Stimulated activated CD8-positive, alpha-beta memory T cell treated with anti-CD3 and anti-CD28 coated beads, Interleukin-2, amount 100 ng/mL, for 1 hour (primary cell): ENCODE measurements around the gene NPVF.
A peak's percentile ranks its signal among the peaks of the same experiment; 100 is the strongest.

Experiments used
- DNase-seq, 2 donors: peaks; one replicate each; pipeline ENCODE4 v3.0.0-alpha.2; 2020; ENCODE audit warnings: low read depth in 2 of 2

The NPVF gene

DNA sequence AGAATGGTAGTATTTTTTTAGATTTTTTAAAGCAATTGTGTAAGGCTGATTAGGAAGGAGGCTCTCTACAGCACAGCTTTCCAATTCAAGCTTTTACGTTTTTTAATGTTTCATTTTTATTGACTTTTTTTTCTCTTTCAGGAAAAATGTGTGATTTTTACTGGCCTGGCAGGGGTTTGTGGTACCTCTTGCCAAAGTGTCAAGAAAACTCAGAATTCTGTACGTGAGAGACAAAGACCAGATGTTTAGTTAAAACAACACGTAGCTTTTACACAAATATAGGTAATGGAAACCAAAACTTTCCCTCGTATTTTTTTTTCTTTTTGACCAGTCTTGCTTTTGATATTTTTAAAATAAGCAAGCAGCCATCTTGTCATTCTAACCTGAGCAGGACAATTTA is 6.0 kb upstream of the NPVF start:
- DNase-seq, result no peak

DNA sequence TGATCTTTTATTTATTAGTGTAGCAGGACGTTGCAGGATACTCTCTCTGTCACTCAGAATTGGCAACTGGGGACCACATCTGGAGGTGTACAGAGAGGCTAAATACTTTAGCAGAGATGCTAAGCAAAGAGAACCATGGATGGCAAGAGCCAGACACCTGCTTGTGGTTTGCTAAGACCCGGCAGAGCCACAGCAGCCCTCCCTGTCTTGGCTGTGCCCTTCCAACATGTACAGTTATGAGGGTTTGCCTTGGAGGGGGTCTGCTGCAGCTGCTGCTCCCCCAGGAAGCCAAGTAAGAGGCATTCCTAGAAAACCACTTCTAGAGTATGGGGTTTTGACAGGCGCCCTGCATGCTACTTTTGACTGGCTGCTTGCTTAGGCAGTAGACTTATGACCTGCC is 5.1 kb downstream of the NPVF start:
- no peak for DNase-seq

DNA sequence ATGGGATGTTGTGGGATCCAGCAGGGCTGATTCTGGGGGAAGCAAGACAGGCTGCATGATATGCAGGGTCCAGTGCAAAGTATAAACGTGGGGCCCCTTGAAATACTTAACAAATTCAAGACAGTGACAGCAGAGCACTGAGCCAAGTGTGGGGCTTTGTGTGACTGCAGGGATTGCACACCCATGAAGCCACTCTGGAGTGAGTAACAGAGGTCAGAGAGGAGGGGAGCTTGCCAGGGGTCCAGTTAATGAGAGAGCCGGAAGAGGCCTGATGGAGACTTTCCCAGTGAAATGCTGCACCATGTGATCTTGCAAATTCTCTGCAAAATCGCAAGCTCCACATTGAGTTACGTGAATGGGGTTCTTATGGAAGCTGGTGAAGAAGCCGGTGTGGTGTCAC is 5.6 kb downstream of the NPVF start:
- DNase-seq, result no peak

DNA sequence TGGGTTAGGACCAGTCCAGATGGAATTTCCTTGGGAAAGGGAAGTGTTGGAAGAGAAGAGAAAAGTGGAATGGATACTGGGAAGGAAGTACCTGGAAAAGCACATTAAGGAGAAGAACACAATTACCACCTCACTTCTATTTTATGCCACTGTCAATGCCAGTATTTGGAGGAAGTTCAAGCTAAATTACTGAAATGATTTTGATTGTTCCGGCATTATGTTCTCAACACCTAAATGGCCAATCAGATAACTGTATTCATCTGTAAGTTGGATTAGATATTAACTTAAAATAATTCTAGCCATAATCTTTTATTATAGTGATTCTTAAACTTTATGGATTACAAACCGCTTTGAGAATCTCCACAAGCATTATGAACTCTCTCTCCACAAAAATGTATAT is 7.3 kb downstream of the NPVF start:
- no peak for DNase-seq

DNA sequence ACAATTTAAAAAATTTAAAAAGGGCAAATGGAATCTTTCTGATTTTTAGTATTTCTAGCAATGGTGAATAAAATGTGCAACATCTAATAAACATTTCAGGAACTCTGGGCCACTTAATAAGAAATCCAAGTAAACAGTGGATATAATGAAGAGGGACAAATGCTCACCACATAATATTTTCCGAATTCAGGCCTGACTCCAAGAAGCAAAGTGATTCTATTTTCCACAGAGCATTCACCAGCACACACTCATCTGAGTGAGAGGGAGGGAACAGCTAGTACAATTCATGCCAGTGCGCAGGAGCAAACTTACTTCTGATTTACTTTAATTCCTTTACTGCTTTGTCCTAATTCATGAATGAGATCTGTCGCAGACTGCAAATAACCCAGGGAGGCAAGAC is 10.1 kb downstream of the NPVF start:
- no peak for DNase-seq

DNA sequence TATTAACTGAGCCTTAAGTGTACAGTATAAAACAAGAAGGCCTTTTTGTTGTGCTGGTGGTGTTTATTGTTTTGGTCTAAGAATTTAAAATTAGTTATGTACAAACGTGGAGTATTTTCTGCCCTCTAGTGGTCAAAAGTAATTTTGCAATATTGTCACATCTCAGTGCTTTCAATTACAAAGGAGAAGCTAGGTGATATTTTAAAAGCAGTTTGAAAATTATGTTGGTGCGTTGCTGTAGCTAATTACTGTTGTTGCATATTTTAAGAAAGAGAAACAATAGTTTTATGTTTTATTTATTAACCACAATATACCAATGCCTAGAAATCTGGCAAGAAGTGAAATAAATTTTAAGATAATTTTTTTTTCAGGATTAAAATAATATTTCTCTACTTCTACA is 11.4 kb downstream of the NPVF start:
- no peak for DNase-seq

DNA sequence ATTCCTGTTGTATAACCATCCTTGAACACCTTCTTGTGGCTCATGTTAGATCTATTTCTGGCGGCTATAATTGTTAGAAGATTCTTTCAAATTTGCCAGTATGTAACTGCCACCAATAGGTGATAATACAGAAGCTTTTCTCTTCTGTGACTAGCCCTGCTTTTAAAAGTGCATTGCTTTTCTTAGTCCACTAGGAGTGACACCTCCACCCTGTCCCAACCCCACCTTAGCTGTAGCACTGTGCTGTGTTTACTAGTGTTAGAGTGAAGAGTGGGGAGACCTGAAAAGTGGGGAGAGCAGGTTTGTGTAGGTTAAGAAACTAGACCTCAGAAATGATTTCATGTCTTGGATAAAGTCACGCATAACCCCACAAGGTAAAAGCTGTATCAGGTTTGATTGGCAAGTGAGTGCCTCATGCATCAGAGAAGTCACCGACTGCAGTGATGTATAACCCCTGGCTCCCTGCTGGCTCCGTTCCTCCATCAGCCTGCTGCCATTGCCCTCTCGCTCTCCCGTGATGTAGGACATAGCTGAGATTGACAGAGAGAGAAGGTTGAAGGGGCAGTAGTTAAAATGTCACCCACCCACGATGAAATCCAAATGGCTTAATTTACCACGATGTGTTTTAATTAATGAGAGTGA is 12.5 kb downstream of the NPVF start:
- no peak for DNase-seq

DNA sequence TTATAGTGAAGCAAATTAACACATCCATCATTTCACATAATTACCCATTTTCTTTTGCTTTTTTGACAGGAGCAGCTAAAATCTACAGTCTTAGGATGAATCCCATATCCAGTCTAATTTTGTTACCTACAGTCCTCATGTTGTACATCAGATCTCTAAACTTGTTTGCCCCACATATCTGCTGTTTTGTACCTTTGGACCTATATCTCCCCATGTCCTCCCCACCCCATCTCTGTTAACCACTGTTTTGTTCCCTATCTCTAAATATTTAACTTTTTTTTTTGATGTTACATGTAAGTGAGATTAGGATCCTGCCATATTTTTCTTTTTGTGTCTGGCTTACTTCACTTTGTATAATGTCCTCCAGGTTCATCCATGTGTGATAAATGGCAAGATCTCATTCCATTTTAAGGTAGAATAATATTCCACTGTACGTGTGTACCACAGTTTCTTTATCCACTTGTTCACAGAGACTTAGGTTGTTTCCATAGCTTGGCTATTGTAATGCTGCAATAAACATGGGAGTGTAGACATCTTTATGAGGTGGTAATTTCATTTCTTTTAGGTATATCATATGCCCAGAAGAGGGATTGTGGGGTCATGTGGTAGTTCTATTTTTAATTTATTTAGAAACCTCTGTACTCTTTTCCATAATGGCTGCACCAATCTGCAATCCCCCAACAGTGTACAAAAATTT is 19.6 kb downstream of the NPVF start:
- DNase-seq, result no peak

DNA sequence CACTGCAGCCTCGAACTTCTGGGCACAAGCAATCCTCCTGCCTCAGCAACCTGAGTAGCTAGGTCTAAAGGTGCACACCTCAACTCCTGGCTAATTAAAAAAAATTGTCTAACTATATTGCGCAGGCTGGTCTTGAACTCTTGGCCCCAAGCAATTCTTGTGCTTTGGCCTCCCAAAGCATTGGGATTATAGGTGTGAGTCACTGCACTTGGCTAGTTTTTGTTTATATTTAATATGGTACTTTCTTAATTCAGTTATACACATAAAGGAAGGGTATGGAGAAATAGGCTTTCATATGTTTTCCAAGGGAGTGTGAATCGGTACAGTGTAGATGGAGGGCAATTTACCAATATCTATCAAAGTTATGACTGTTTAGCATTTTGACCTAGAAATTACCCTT is 20.4 kb downstream of the NPVF start:
- no peak for DNase-seq

DNA sequence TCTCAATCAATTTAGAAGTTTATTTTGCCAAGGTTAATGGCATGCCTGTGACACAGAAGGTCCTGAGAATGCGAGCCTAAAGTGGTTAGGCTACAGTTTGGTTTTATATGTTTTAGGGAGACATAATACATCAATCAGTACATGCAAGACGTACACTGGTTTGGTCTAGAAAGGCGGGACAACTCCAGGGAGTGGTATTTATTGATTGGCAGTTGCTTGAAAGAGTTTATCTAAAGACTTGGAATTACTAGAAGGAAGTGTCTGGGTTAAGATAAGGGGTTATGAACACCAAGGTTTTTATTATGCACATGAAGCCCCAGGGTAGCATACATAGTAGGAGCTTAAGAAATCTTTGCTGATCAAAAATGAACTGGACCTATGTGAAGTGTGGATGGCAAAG is 21.5 kb downstream of the NPVF start:
- DNase-seq, result no peak

DNA sequence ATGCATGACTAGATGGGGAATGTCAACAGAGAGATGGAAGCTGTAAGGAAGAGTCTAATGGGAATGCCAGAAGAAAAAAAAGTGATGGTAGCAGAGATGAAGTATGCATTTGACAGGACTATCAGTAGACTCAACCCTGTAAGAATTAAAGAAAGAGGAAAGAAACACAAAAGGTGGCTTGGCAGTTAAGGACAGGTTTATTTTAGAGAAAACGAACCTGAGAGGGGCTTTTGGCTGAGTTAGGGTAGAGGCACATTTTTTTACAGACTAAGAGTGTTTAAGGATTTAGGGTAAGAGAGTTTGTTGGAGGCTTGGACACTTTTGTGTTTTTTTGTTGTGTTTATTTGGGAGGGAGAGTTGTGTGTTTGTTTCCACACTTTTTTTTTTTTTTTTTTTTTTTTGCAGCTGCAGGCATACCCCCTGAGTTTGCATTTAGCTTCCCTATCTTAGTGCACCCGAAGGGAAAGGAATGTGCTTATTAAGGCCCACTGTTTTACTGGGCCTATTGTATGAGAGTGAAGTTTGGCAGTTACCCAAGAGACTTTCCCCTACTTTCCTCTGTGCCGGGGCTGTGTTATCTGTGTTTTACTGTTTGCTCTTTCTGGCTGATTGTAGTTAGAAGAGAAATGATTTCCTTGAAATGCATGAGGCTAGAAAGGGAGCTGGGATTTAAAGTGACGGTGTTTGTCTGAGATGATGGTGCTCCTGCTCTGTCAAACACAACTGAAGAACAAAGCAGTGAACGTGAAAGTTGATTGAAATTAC is 32.0 kb downstream of the NPVF start:
- no peak for DNase-seq

DNA sequence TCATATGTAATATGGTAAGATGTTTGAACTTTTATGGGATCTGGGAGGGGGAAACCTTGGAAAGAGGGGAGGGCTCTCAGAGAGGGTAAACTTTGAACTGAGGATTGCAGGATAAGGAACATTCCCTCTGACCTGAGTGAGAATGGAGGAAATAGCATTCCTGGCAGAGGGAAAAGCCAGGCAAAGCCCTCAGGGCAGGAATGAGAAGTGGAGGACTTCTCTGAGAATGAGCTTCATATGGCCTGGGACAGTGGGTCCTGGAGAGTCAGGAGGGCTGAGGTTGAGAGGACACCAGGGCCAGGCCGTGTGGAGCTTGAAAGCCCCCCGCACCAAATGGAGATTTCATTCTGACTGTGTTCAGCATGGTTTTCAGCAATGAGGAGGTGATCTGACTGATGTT is 34.2 kb downstream of the NPVF start:
- DNase-seq, result no peak

DNA sequence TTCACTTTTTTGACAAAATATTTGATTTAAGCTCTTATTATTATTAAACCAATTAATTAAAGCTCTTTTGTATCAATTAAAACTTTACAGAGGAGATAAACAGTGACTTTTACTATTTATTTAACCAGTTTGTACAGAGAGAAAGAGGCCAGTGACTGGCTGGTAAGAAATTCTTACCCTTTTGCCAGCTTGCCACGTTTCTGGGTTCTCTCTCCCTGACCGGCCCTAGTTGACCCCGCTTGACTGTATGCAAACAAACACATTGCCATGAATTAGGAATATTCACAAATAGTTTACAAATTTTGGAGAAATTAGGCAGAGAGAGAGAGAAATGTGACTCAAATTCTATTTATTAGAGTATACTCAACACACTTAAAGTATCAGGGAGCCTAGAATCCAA is 36.2 kb downstream of the NPVF start:
- DNase-seq, result no peak

DNA sequence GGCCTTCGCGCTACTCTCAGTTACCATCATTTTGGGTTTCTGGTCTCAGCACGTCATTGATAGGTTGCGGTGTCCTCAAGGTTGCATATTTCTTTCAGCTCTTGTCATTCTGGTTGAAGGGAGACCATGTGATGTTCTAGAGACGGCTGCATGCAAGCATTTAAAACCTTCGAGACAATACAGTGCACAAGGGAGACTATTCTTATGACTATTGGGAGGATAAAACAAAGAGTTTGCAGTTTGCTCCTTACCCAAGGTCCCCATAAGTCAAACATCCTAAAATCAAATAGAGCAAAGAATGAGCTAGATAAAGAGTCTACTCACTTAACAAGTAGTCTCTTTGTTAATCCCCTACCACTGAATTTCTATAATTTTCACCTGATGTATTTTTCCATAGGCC is 39.1 kb downstream of the NPVF start:
- DNase-seq, result no peak

DNA sequence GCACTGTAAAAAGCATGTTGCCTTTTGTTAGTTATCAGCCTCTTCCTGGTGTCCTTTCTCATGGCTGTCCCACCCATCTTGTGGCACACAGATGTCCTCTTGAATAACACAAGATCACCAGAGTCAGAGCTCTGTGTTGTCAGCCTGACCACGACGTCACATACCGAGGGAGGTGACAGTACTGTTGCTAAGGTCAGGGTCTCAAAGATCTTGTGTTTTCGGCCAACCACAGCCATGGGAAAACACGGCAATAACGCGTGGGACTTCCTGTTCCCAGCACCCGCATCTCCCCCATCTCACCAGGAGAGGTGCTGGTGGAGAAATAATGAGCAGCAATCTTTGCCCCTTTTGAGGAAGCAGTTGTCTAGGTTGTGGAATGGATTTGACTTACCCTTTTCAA is 40.4 kb downstream of the NPVF start:
- DNase-seq, result no peak

DNA sequence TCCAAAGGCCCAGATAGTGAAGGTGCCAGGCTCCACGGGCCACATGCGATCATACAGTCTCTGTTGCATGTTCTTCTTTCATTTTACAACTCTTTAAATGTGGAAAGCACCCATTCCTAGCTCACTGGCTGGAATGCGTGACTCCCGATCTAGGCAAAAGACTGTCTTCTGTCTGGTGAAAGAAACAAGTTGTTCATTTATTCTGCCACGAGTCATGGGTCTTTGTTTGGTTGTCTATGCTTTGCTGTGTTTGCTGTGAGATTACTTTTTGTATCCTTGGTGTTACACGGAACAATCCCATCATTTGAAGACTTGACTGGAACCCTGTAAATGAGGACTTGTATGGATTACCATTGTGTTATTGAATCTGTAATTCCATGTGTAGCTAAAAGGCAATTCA is 41.9 kb downstream of the NPVF start:
- no peak for DNase-seq

DNA sequence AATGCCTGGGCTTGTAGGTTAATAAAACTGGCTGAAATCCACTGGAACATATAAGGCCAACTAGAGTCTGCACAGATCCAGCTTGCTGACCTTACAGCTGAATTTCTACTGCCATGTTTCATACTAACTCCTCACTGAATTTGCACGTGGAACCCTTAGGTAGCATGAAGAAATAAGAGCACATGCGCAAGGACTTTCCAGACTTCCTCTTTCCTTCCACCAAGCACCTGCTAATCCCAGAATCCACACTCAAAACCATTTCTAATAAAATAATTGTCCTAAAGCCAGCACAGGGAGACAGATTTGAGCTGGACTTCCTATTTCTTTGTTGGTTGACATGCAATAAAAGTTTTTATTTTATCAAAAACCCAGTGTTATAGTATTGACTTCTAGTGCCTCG is 46.8 kb downstream of the NPVF start:
- no peak for DNase-seq

DNA sequence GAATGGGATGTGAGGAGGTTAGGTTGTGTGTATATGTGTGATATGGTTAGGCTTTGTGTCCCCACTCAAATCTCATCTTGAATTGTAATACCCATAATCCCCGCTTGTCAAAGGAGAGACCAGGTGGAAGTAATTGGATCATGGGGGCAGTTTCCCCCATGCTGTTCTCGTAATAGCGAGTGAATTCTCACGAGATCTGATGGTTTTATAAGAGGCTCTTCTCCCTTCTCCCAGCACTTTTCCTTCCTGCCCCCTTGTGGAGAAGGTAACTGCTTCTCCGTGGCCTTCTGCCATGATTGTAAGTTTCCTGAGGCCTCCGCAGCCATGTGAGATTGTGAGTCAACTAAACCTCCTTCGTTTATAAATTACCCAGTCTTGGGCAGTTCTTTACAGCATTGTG is 47.3 kb downstream of the NPVF start:
- DNase-seq, result no peak

DNA sequence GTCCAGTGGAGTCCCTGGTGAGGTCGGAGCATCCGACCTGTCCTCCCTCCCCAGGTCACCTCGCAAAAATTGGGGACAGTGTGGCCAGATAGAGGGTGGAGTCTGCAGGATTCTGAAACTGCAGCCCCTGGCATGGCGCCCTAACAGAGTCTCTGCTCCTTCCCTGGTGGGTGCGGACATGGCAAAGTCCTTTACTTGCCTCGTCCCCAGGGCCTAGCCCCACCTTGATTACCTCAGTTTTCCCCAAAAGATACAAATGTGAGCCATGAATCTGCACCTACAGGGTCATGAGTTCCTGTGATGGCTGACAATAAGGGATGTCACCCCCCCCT is 47.7 kb downstream of the NPVF start:
- DNase-seq, result no peak

DNA sequence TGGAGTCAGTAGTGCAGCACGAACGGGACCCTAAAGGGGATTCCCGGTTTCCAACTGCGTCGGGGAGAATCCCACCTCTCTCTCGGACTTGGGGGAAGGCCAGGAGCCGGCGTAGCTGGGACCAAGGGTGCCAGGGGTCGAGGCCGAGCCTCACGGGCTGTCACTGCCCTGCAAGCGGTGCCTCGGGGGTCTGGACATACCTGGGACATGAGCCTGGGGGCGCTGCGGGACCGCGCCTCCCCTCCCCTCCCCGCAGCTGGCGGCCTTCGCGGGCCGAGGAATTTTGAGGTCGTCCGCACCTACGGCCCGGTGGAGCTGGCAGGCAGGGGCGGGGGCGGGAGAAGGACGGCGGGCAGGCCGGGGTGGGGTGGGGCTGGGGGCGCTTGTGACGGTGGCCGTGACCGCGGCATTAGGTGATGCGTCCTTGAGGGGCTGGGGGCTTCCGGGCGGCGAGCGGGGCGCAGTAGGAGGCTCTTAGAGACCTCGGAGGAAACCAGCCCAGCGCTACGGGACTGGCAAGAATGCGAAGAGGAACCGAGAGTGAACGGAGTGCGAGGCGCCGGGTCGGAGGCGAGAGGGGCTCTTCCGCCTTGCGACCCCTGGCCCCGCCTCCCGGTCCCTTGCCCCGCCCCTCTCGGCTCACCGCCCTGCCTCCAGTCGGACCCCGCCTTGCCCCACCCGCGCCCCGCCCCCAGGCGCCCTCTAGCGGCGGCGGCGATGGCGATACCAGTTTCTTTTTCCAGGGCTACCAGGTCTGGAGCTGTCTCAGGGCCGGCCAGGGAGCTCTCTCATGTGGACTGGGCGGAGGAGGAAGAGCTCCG is 48.3 kb downstream of the NPVF start:
- peak; percentile 94 to 95 for DNase-seq

DNA sequence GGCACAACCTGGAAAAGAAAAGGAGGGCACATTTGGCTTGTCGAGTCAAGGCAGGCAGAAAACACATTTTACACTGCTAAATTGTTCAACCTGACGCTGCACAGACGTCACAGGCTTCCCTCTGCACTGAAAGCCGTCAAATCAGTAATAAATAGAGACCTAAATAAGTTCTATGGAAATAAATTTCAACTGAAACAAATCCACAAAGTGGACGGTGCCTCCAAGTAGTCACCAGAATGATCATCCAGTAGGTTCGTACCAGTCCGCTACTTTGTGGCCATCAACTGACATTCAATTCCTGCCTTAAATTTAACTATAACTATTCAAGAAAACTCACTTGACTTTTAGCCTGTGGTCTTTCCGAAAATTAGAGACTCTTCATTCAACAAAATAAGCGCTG is 49.0 kb downstream of the NPVF start:
- no peak for DNase-seq
